Brain microvascular endothelial cell (primary cell): Measurements from ENCODE around the gene LBHD2.

ENCODE experiments used
- DNase-seq: peaks from one replicate; pipeline ENCODE4 v3.0.0-alpha.2; 2020
- H3K27ac ChIP-seq: fragments of 250-450 bp; sonication (Bioruptor Pico); 2 replicates; pipeline ENCODE4 v1.5.1; 2020; ENCODE audit warnings: mild to moderate bottlenecking, moderate library complexity
- H3K27me3 ChIP-seq: fragments of 250-450 bp; sonication (Bioruptor Pico); replicated peaks from 2 replicates; pipeline ENCODE4 v1.5.1; 2020; ENCODE audit warnings: mild to moderate bottlenecking
- H3K36me3 ChIP-seq: fragments of 250-450 bp; sonication (Bioruptor Pico); replicated peaks from 2 replicates; pipeline ENCODE4 v1.5.1; 2020; ENCODE audit warnings: mild to moderate bottlenecking
- H3K4me3 ChIP-seq: 2 replicates; pipeline ENCODE4 v1.5.1; 2011; ENCODE audit warnings: low read depth, mild to moderate bottlenecking, control low read depth, low read length, moderate library complexity
- in situ Hi-C: cut with HindIII; loops from 2 replicates; pipeline ENCODE4 v1.10.0; 2017; ENCODE audit warnings: low sequenced_read_pairs, low pct_ligation_motif_present
- TF ChIP-seq, protein P1 (sequence below): IDR thresholded peaks from 2 replicates; pipeline ENCODE4 v1.5.1; 2011; ENCODE audit warnings: low read depth, mild to moderate bottlenecking, moderate library complexity, low read length, control low read depth, inconsistent platforms; ENCODE audit errors: missing control alignments

Gene LBHD2

DNA sequence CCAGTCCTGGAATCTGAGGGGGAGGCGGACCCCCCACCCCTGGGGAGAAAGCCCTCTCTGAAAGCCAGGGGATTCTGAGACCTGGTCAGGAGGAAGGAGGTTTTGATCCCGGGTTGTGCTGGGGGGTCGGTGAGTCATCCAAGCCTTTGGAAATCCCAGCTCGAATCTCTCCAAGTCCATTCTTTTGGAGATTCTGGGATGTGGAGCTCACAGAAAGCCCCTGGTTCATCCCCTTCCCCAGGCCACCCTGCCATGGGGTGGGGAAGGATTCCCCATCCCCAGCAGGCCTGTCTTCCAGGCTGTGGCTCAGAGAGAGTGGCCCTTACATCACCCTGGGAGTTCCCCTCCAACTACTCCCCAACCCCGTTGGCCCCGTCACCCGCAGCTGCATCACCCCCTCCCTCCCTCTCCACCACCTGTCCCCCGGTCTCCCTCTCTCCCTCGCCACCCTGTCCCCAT is 24.8 kb downstream of the LBHD2 start:
- DNase-seq = no peak

DNA sequence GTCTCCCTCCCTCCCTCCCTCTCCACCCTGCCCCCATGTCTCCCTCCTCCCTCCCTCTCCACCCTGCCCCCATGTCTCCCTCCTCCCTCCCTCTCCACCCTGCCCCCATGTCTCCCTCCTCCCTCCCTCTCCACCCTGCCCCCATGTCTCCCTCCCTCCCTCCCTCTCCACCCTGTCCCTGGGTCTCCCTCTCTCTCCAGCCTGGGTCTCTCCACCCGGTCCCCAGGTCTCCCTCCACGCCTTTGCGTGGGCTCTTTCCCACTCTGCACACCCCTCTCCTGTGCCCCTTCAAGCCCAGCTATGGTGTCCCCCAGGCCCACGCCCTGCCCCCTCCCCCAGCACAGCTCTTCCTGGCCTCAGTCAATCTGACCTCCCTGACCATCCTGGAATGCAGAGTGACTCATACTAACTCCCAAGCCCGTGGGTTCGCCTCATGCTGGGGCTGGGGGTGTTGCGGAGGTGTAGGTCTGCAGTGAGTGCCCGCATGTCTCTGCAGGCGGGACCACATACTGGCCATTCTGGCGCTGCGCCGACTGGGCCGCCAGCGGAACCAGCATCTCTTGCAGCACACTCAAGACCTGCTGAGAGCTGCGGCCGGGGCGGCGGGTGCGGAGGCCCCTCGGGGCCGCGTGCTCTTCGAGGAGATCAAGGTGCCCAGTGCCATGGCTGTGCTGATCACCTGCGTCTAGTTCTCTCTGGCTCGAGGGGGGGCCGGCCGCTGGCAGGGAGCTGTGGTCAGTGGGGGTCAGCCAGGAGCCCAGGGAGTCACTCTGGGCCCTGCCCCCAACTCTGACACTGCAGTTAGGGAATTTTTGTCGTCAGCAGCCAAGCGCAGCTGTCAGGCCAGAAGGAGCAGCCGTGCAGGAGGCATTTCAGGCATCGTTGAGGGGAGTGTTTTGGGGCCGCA is 25.8 kb downstream of the LBHD2 start:
- Histone ChIP-seq H3K27me3 (peaks cover 3% of the 10 kb centered on the region), H3K4me3 (no peak overlapping the region), H3K27ac (no peak overlapping the region), H3K36me3 (no peaks in the 10 kb centered on the region)
- peak; percentile 54 for DNase-seq
- TF ChIP-seq, protein P1, sequence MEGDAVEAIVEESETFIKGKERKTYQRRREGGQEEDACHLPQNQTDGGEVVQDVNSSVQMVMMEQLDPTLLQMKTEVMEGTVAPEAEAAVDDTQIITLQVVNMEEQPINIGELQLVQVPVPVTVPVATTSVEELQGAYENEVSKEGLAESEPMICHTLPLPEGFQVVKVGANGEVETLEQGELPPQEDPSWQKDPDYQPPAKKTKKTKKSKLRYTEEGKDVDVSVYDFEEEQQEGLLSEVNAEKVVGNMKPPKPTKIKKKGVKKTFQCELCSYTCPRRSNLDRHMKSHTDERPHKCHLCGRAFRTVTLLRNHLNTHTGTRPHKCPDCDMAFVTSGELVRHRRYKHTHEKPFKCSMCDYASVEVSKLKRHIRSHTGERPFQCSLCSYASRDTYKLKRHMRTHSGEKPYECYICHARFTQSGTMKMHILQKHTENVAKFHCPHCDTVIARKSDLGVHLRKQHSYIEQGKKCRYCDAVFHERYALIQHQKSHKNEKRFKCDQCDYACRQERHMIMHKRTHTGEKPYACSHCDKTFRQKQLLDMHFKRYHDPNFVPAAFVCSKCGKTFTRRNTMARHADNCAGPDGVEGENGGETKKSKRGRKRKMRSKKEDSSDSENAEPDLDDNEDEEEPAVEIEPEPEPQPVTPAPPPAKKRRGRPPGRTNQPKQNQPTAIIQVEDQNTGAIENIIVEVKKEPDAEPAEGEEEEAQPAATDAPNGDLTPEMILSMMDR = no peak
- in situ Hi-C loops = no loop called here

More for the DNA sequence above, 24.8 kb downstream of the LBHD2 start:
- Histone ChIP-seq H3K4me3 (no peak overlapping the region), H3K36me3 (no peaks in the 10 kb centered on the region), H3K27me3 (peaks cover 13% of the 10 kb centered on the region), H3K27ac (no peak overlapping the region)
- in situ Hi-C loops = no loop called here
- TF ChIP-seq, protein P1 = no peak

DNA sequence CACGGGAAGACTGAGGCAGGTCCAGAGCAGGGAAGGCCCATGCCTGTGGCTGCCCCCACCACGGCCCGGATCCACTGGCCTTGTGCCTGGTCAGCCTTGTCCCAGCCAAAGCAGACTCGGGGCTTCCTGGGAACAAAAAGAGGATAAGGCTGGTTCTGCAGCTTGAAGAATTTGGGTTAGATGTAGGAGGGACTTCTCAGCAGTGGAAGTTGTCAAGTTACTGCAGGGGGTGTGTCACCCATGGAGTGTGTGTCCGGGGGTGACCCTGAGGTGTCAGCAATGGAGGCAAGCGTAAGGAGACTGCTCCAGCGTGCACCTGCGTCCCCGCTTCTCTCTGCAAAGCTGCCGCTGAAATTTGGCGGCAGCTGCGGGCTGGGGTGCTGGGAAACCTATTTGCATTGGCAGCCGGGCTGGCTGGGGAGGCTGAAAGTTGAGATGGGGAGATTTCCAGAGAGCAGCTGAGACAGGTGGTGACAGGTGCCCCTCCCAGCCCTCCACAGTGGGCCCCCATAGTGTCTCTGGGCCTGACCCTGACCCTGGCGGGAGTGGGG is 26.7 kb downstream of the LBHD2 start:
- Histone ChIP-seq H3K36me3 (no peaks in the 10 kb centered on the region), H3K27ac (no peak overlapping the region), H3K4me3 (no peak overlapping the region), H3K27me3 (no peaks in the 10 kb centered on the region)
- in situ Hi-C loops = no loop called here
- no peak for DNase-seq
- TF ChIP-seq, protein P1 = no peak

DNA sequence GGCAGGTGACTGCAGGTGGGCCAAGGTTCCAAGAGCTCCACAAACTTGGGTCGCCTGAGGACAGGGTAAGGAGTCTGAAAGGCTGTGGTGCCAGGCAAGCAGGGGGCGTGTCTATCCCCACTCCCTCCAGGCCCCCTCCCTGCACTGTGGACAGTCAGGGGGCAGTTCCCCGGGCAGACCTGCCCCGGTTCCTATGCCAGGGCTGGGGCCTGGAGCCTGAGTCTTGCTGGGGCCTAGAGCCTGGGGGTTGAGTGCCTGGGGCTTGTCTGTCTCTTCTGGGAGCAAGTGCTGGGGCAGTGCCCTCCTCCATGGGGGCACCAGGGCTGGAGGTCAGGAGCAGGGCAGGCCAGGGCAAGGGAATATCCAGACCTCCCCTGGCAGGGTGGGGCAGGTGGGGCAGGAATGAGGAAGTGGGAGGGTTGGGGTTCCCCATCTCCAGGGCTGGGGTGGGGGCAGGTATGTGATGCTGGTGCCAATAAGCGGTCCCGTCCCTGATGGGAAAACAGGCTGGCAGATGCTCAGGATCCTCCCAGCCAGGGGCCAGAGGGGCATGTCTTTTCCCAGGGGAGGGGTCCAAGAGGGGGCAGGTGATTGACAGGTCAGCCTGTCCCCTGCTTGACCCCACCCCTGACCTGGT is 27.3 kb downstream of the LBHD2 start:
- no peak overlapping the region for H3K4me3 ChIP-seq
- no peaks in the 10 kb centered on the region for H3K36me3 ChIP-seq
- no peak overlapping the region for H3K27ac ChIP-seq
- DNase-seq = no peak
- in situ Hi-C loops = no loop called here
- TF ChIP-seq, protein P1 = no peak
- no peaks in the 10 kb centered on the region for H3K27me3 ChIP-seq

DNA sequence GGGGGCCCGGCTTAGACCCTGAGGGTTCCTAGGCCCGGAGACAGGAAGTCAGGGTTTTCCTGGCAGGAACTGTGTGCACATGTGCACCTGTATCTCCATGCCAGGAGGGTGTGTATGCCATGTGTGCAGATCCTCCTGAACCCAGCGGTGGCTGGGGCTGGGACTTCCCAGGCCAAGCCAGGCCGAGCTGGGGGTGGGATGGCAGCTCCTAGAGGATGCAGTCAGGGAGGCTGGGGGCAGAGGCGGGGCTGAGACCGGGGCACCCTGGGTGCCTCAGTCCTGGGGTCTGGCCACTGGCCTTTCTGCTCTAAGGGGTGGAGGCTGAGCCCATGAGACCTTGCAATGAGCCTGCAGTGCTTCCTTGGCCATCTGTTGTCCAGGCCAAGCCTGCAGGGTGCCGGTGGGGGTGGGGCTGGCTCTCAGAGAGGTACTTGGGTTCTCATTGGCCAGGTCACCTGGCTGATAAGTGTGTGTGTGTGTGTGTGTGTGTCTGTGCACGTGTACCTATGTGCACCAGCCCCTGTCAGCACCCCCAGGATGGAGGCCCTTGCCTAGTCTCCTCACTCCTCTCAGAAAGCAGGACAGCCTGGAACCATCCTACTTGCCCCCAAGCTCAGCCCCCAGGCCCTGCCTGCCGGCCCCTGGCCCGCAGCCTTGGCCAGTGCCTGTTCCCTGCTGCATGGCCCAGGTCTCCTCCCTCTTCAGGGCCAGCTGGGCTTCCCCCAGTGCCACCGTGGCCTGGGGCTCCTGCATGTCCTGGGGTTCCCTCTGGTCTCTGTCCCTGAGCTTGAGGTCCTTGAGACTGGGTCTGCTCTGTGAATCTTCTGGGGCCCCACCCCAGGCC is 28.6 kb downstream of the LBHD2 start:
- DNase-seq = no peak
- TF ChIP-seq, protein P1 = no peak

More for the DNA sequence above, 28.6 kb downstream of the LBHD2 start:
- Histone ChIP-seq H3K27ac (no peak overlapping the region), H3K27me3 (no peaks in the 10 kb centered on the region), H3K36me3 (no peaks in the 10 kb centered on the region), H3K4me3 (no peak overlapping the region)
- in situ Hi-C loops = no loop called here
